H1 (cell line): ENCODE data around the gene MEF2D. TPM values are rescaled to one million over a fixed set of nuclear protein-coding genes. Genes with fewer than 3 reads are reported as not detected.

Experiments
- CTCF ChIP-seq, 3 experiments: IDR thresholded peaks; 1 replicate in 2 of 3; 2 replicates in 1 of 3; pipeline versions ENCODE4 v1.5.1 to v1.6.1; 2011; ENCODE audit warnings: low read length in 3 of 3, mild to moderate bottlenecking in 3 of 3, inconsistent platforms in 2 of 3, low read depth in 1 of 3, moderate library complexity in 1 of 3; ENCODE audit not compliant: insufficient read depth in 1 of 3; ENCODE audit errors: control extremely low read depth in 1 of 3
- polyA plus RNA-seq, 7 experiments: library from polyadenylated mRNA; depleted of rRNA in 3 of 7; stranded (reverse) in 5 of 7; unstranded in 2 of 7; fragments of >200 nt in 5 of 7; fragments of 200-250 nt in 2 of 7; gene quantifications; 1 replicate in 5 of 7; 2 replicates in 1 of 7; 4 replicates in 1 of 7; pipeline versions ENCODE4 v1.2.1 to v1.2.3, GENCODE V29; 2011 to 2013; ENCODE audit warnings: missing spikeins in 2 of 7, mixed read lengths in 2 of 7
- total RNA-seq: library from RNA; stranded (reverse); fragmentation: NEBNext Ultra II Directional; extraction: Animal tissue kit (Norgen Biotek cat#: 25700); gene quantifications from 2 replicates; pipeline ENCODE4 v1.2.1, GENCODE V29; 2021

The MEF2D gene
- total and polyA plus RNA-seq, 2 of the 8 experiments (the other 6 are each of a cell fraction or from before 2014, with no cell fraction given): 17.3 to 20.3 TPM

DNA sequence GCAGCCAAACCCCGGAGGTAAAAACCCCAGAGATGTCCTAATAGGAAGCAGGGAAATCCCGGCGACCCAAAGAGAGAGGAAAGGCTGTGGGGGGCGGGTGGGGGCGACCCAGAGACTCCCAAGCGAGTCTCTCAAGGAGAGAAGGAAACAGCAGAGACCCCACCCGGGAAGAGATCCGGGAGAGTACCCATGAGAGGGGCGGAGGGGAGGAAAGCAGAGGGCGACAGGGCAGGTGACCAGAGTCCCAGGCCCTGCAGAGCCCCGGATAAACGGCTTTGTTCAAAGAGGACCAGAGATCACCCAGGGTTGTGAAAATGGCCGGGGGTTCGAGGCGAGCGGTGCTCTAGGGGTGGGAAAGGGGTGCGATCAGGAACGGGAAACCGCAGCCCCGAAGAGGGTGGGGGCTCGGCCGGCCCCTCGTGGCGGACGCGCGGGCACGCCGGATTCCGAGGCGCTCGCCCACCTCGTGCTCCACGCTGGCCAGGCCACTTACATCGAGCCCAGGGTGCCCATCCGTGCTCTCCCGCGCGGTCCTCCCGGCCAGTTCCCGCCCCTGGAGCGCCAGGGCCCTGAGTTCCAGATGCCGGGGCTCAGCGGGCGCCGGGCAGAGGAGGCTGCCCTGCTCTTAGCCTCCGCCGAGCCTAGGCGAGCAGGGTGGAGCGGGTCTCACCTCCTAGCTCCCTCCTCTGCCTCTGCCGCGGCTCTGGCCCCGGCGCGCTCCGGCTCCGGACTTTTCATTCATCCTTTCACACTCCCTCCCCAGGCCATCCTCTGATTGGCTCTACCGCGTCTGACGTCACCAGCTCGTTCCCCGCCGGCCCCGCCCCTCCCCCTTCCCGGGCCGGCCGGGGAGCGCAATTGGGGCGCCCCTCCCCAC lies 79.3 kb downstream of the MEF2D start (continued):
- TF ChIP-seq CTCF (IDR thresholded peaks at IDR 0.05; ENCODE audit: control extremely low read depth in 1 of 3, insufficient read depth in 1 of 3, low read depth in 1 of 3, low read length in 3 of 3): no peak
- TF ChIP-seq, all 59 proteins: peak for 21
